HG02798 (cell line): Measurements from ENCODE around the gene CIPC.

Experiments
- ATAC-seq: cut with Tn5 transposase; IDR thresholded peaks from one replicate; pipeline ENCODE4 v1.9.1; 2021; ENCODE audit warnings: mild to moderate bottlenecking; ENCODE audit not compliant: unreplicated experiment, poor library complexity

Gene CIPC

GRCh38 chr14:77068517-77069200 lies 29.4 kb upstream of the CIPC start:
- no peak for ATAC-seq

GRCh38 chr14:77069551-77069950 lies 28.5 kb upstream of the CIPC start:
- ATAC-seq: no peak

- no peak for ATAC-seq
Observed at GRCh38 chr14:77071938-77072388, 26.1 kb upstream of the CIPC start.

- no peak for ATAC-seq
Observed at GRCh38 chr14:77074969-77075368, 23.1 kb upstream of the CIPC start.

GRCh38 chr14:77076113-77076631 lies 21.9 kb upstream of the CIPC start:
- ATAC-seq: no peak

GRCh38 chr14:77077040-77077439 lies 21.0 kb upstream of the CIPC start:
- no peak for ATAC-seq

- no peak for ATAC-seq
Observed at GRCh38 chr14:77082356-77082755, 15.7 kb upstream of the CIPC start.

GRCh38 chr14:77083082-77083481 lies 15.0 kb upstream of the CIPC start:
- no peak for ATAC-seq

- ATAC-seq: no peak
Observed at GRCh38 chr14:77084985-77085384, 13.1 kb upstream of the CIPC start.

- ATAC-seq: no peak
Observed at GRCh38 chr14:77085538-77085937, 12.5 kb upstream of the CIPC start.

GRCh38 chr14:77086017-77086727 lies 11.9 kb upstream of the CIPC start:
- peak; percentile 65 for ATAC-seq

GRCh38 chr14:77086951-77087350 lies 11.1 kb upstream of the CIPC start:
- no peak for ATAC-seq

GRCh38 chr14:77087631-77088030 lies 10.4 kb upstream of the CIPC start:
- ATAC-seq: no peak

GRCh38 chr14:77088219-77088618 lies 9.8 kb upstream of the CIPC start:
- no peak for ATAC-seq

- no peak for ATAC-seq
Observed at GRCh38 chr14:77088645-77089044, 9.4 kb upstream of the CIPC start.

- ATAC-seq: no peak
Observed at GRCh38 chr14:77091518-77091917, 6.5 kb upstream of the CIPC start.

GRCh38 chr14:77092676-77093075 lies 5.4 kb upstream of the CIPC start:
- no peak for ATAC-seq

GRCh38 chr14:77094672-77095284 lies 3.3 kb upstream of the CIPC start:
- no peak for ATAC-seq

GRCh38 chr14:77097006-77097699 lies 905 bp upstream of the CIPC start:
- no peak for ATAC-seq

- ATAC-seq: no peak
Observed at GRCh38 chr14:77098529-77099353, 683 bp downstream of the CIPC start.
